Measurements from ENCODE around the gene PAQR4. TPM values are rescaled to one million over a fixed set of nuclear protein-coding genes. Genes with fewer than 3 reads are reported as not detected.
"Not testable (repeated sequence)": the region's sequence is repeated elsewhere in the genome, so short reads cannot be mapped to it uniquely, and the experiment has no call there.

The PAQR4 gene
- total RNA-seq, 1 experiment from 2014 or later: 30.7 TPM

DNA sequence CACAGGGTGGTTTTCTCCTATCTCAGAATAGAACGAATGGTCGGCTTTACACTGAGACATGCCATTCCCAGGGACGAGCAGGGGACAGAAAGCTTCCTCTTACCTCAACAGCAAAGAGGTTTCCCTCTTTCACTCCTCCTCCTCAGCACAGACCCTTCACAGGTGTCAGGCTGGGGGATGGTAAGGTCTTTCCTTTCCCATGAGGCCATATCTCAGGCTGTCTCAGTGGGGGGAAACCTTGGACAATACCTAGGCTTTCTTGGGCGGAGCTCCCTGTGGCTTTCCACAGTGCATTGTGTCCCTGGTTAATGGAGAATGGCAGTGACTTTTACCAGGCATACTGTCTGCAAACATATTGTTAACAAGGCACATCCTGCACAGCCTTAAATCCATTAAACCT, 41.0 kb upstream of the PAQR4 start:
- not testable (repeated sequence) for H3K79me2 ChIP-seq (ENCODE audit: low read length); H3K4me3 ChIP-seq (ENCODE audit: low read length); DNase-seq

DNA sequence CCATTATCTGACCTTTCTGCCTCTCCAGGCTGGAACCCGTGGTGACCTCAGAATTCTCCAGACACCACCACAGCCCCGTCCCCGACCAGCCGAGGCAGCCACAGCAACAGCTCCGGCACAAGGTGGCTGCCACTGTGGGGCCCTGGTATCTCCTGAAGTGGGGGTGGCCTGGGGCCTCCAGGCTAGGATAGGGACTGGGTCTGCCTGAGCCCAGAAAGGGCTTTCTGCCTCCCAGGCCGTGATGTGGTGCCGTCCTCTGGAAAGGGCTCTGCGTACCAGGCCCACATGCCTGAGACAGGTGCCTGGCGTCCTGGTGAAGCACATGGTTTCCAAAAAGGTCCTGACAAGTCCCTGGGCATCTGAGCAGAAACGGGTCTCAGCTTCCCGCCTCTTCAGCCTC, 40.4 kb upstream of the PAQR4 start:
- Histone ChIP-seq H3K36me3 (ENCODE audit: insufficient read depth, low read length) (no peaks in the 10 kb centered on the region), H3K4me2 (ENCODE audit: low read depth, low read length, poor library complexity, severe bottlenecking) (no peak overlapping the region), H3K9me3 (ENCODE audit: low read length) (no peaks in the 10 kb centered on the region), H3K9me2 (replicated peaks; ENCODE audit: insufficient read depth, low read length) (no peaks in the 10 kb centered on the region), H3K4me1 (ENCODE audit: low read length) (peaks cover 10% of the 10 kb centered on the region), H3K27ac (ENCODE audit: low read length) (no peak overlapping the region), H3K9ac (ENCODE audit: low read length) (no peak overlapping the region), H3K27me3 (ENCODE audit: low read length) (no peaks in the 10 kb centered on the region), H3K79me2 (ENCODE audit: low read length) (no peaks in the 10 kb centered on the region), H4K20me1 (ENCODE audit: insufficient read depth, low read depth, low read length) (no peaks in the 10 kb centered on the region), H3K4me3 (ENCODE audit: low read length) (no peak overlapping the region), H2AFZ (ENCODE audit: low read length) (no peak overlapping the region)
- DNase-seq: no peak

More for the DNA sequence above, 41.0 kb upstream of the PAQR4 start:
- H3K4me2 ChIP-seq (ENCODE audit: low read depth, low read length, poor library complexity, severe bottlenecking); H2AFZ ChIP-seq (ENCODE audit: low read length); H3K27ac ChIP-seq (ENCODE audit: low read length); H3K9me3 ChIP-seq (ENCODE audit: low read length); H3K27me3 ChIP-seq (ENCODE audit: low read length); H3K9me2 ChIP-seq (replicated peaks; ENCODE audit: insufficient read depth, low read length); H3K4me1 ChIP-seq (ENCODE audit: low read length); H3K9ac ChIP-seq (ENCODE audit: low read length); H3K36me3 ChIP-seq (ENCODE audit: insufficient read depth, low read length); H4K20me1 ChIP-seq (ENCODE audit: insufficient read depth, low read depth, low read length): not testable (repeated sequence)

DNA sequence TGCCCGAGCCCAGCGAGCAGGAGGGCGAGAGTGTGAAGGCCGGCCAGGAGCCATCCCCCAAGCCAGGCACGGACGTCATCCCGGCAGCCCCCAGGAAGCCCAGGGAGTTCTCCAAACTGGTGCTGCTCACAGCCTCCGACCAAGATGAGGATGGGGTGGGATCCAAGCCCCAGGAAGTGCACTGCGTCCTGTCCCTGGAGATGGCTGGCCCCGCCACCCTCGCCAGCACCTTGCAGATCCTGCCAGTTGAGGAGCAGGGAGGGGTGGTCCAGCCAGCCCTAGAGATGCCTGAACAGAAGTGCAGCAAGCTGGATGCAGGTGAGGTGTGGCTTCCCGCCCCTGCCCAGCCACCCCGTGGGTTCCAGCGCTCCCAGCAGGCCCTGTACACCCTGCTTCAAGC, 39.5 kb upstream of the PAQR4 start:
- no peak overlapping the region for H3K9ac ChIP-seq (ENCODE audit: low read length)
- H3K4me2 ChIP-seq (ENCODE audit: low read depth, low read length, poor library complexity, severe bottlenecking): no peak overlapping the region
- no peaks in the 10 kb centered on the region for H3K27me3 ChIP-seq (ENCODE audit: low read length)
- H3K27ac ChIP-seq (ENCODE audit: low read length): no peak overlapping the region
- H3K9me2 ChIP-seq (replicated peaks; ENCODE audit: insufficient read depth, low read length): no peaks in the 10 kb centered on the region
- no peak for DNase-seq
- H3K4me3 ChIP-seq (ENCODE audit: low read length): no peak overlapping the region
- no peaks in the 10 kb centered on the region for H3K9me3 ChIP-seq (ENCODE audit: low read length)
- H3K36me3 ChIP-seq (ENCODE audit: insufficient read depth, low read length): no peaks in the 10 kb centered on the region
- H2AFZ ChIP-seq (ENCODE audit: low read length): no peak overlapping the region
- H3K79me2 ChIP-seq (ENCODE audit: low read length): no peaks in the 10 kb centered on the region
- H4K20me1 ChIP-seq (ENCODE audit: insufficient read depth, low read depth, low read length): no peaks in the 10 kb centered on the region
- H3K4me1 ChIP-seq (ENCODE audit: low read length): peaks cover 10% of the 10 kb centered on the region

DNA sequence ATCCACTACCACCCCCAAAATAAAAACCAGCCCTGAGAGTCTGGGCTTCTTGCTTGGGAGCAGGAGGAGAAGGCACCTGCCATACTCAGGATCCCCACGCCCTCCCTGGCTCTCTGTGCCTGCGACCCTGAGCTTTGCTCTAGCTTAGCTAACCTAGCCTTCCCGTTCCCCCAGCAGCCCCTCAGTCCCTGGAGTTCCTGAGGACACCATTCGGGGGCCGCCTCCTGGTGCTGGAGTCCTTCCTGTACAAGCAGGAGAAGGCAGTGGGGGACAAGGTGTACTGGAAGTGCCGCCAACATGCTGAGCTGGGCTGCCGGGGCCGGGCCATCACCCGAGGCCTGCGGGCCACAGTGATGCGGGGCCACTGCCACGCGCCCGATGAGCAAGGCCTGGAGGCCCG, 38.9 kb upstream of the PAQR4 start:
- H3K4me3 ChIP-seq (ENCODE audit: low read length): no peak overlapping the region
- no peaks in the 10 kb centered on the region for H3K27me3 ChIP-seq (ENCODE audit: low read length)
- no peaks in the 10 kb centered on the region for H4K20me1 ChIP-seq (ENCODE audit: insufficient read depth, low read depth, low read length)
- H3K27ac ChIP-seq (ENCODE audit: low read length): no peak overlapping the region
- peaks cover 10% of the 10 kb centered on the region for H3K4me1 ChIP-seq (ENCODE audit: low read length)
- no peak overlapping the region for H3K4me2 ChIP-seq (ENCODE audit: low read depth, low read length, poor library complexity, severe bottlenecking)
- no peaks in the 10 kb centered on the region for H3K79me2 ChIP-seq (ENCODE audit: low read length)
- H3K9ac ChIP-seq (ENCODE audit: low read length): no peak overlapping the region
- H3K9me3 ChIP-seq (ENCODE audit: low read length): no peaks in the 10 kb centered on the region
- no peaks in the 10 kb centered on the region for H3K36me3 ChIP-seq (ENCODE audit: insufficient read depth, low read length)
- no peak for DNase-seq
- H3K9me2 ChIP-seq (replicated peaks; ENCODE audit: insufficient read depth, low read length): no peaks in the 10 kb centered on the region
- no peak overlapping the region for H2AFZ ChIP-seq (ENCODE audit: low read length)

- H4K20me1 ChIP-seq (ENCODE audit: insufficient read depth, low read depth, low read length); H3K27me3 ChIP-seq (ENCODE audit: low read length); H3K9me3 ChIP-seq (ENCODE audit: low read length); H3K4me1 ChIP-seq (ENCODE audit: low read length); H3K4me2 ChIP-seq (ENCODE audit: low read depth, low read length, poor library complexity, severe bottlenecking); H2AFZ ChIP-seq (ENCODE audit: low read length); DNase-seq; H3K27ac ChIP-seq (ENCODE audit: low read length); H3K4me3 ChIP-seq (ENCODE audit: low read length); H3K9ac ChIP-seq (ENCODE audit: low read length); H3K36me3 ChIP-seq (ENCODE audit: insufficient read depth, low read length); H3K79me2 ChIP-seq (ENCODE audit: low read length); H3K9me2 ChIP-seq (replicated peaks; ENCODE audit: insufficient read depth, low read length): not testable (repeated sequence)
These were observed 37.8 kb upstream of the PAQR4 start for GRCh38 chr16:2931231-2931914.

DNA sequence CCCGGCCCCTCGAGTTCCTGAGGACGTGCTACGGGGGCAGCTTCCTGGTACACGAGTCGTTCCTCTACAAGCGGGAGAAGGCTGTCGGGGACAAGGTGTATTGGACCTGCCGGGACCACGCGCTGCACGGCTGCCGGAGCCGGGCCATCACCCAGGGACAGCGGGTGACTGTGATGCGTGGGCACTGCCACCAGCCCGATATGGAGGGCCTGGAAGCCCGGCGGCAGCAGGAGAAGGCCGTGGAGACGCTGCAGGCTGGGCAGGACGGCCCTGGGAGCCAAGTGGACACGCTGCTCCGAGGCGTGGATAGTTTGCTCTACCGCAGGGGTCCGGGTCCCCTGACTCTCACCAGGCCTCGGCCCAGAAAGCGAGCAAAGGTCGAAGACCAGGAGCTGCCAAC, 36.0 kb upstream of the PAQR4 start:
- Histone ChIP-seq H3K79me2 (ENCODE audit: low read length) (no peaks in the 10 kb centered on the region), H3K4me3 (ENCODE audit: low read length) (no peak overlapping the region), H3K4me1 (ENCODE audit: low read length) (no peaks in the 10 kb centered on the region), H3K36me3 (ENCODE audit: insufficient read depth, low read length) (no peaks in the 10 kb centered on the region), H3K9ac (ENCODE audit: low read length) (no peak overlapping the region), H3K9me3 (ENCODE audit: low read length) (no peaks in the 10 kb centered on the region), H3K27ac (ENCODE audit: low read length) (no peak overlapping the region), H3K4me2 (ENCODE audit: low read depth, low read length, poor library complexity, severe bottlenecking) (no peak overlapping the region), H2AFZ (ENCODE audit: low read length) (no peak overlapping the region), H3K9me2 (replicated peaks; ENCODE audit: insufficient read depth, low read length) (no peaks in the 10 kb centered on the region), H4K20me1 (ENCODE audit: insufficient read depth, low read depth, low read length) (no peaks in the 10 kb centered on the region), H3K27me3 (ENCODE audit: low read length) (no peaks in the 10 kb centered on the region)
- DNase-seq: no peak

GRCh38 chr16:2933701-2934100, 35.4 kb upstream of the PAQR4 start:
- Histone ChIP-seq H3K9me2 (replicated peaks; ENCODE audit: insufficient read depth, low read length) (no peaks in the 10 kb centered on the region), H3K27ac (ENCODE audit: low read length) (no peak overlapping the region), H3K4me1 (ENCODE audit: low read length) (no peaks in the 10 kb centered on the region), H3K4me2 (ENCODE audit: low read depth, low read length, poor library complexity, severe bottlenecking) (no peak overlapping the region), H4K20me1 (ENCODE audit: insufficient read depth, low read depth, low read length) (no peaks in the 10 kb centered on the region), H3K9ac (ENCODE audit: low read length) (no peak overlapping the region), H2AFZ (ENCODE audit: low read length) (no peak overlapping the region), H3K79me2 (ENCODE audit: low read length) (no peaks in the 10 kb centered on the region), H3K27me3 (ENCODE audit: low read length) (no peaks in the 10 kb centered on the region), H3K4me3 (ENCODE audit: low read length) (no peak overlapping the region), H3K36me3 (ENCODE audit: insufficient read depth, low read length) (no peaks in the 10 kb centered on the region), H3K9me3 (ENCODE audit: low read length) (no peaks in the 10 kb centered on the region)
- DNase-seq: no peak

- Histone ChIP-seq H3K4me2 (ENCODE audit: low read depth, low read length, poor library complexity, severe bottlenecking) (no peak overlapping the region), H3K27ac (ENCODE audit: low read length) (no peak overlapping the region), H3K9me2 (replicated peaks; ENCODE audit: insufficient read depth, low read length) (no peaks in the 10 kb centered on the region), H3K9ac (ENCODE audit: low read length) (no peak overlapping the region), H3K79me2 (ENCODE audit: low read length) (no peaks in the 10 kb centered on the region), H3K36me3 (ENCODE audit: insufficient read depth, low read length) (no peaks in the 10 kb centered on the region), H3K9me3 (ENCODE audit: low read length) (no peaks in the 10 kb centered on the region), H4K20me1 (ENCODE audit: insufficient read depth, low read depth, low read length) (no peaks in the 10 kb centered on the region), H3K4me1 (ENCODE audit: low read length) (no peaks in the 10 kb centered on the region), H3K4me3 (ENCODE audit: low read length) (no peak overlapping the region), H2AFZ (ENCODE audit: low read length) (no peak overlapping the region), H3K27me3 (ENCODE audit: low read length) (no peaks in the 10 kb centered on the region)
- no peak for DNase-seq
These were observed 34.7 kb upstream of the PAQR4 start for GRCh38 chr16:2934450-2934849.
